ENCODE measurements around the gene PRR20G.

DNA sequence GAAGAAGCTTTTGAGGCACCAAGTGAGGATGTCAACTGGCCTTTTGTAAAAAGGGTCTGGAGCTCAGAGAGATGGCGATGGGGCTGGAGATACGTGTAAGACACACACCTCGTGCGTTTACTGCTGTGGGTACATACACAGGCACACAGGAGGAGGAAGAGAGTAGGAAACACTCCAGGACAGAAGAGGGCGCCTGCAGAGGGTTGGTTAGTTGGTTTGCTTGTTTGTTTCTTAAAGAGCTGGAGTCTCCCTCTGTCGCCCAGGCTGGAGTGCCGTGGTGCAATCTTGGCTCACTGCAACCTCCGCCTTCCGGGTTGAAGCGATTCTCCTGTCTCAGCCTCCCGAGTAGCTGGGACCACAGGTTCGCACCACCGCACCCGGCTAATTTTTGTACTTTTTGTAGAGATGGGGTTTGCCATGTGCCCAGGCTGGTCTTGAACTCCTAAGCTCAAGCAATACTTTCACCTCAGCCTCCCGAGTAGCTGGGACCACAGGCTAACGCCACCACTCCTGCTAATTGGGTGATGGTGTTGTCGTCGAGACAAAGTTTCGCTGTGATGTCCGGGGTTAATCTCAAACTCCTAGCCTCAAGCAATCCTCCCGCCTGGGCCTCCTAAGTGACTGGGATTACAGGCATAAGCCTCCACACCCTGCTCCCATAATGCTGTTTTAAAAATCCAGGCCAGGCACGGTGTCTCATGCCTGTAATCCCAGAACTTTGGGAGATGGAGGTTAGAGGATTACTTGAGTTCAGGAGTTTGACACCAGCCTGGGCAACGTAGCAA, 1.3 kb upstream of the PRR20G start:
- no peak for TF ChIP-seq EZH2phosphoT487 (IDR thresholded peaks at IDR 0.05; ENCODE audit: low read depth, severe bottlenecking, unreplicated experiment)
- TF ChIP-seq, protein P1, sequence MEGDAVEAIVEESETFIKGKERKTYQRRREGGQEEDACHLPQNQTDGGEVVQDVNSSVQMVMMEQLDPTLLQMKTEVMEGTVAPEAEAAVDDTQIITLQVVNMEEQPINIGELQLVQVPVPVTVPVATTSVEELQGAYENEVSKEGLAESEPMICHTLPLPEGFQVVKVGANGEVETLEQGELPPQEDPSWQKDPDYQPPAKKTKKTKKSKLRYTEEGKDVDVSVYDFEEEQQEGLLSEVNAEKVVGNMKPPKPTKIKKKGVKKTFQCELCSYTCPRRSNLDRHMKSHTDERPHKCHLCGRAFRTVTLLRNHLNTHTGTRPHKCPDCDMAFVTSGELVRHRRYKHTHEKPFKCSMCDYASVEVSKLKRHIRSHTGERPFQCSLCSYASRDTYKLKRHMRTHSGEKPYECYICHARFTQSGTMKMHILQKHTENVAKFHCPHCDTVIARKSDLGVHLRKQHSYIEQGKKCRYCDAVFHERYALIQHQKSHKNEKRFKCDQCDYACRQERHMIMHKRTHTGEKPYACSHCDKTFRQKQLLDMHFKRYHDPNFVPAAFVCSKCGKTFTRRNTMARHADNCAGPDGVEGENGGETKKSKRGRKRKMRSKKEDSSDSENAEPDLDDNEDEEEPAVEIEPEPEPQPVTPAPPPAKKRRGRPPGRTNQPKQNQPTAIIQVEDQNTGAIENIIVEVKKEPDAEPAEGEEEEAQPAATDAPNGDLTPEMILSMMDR (IDR thresholded peaks at IDR 0.05; ENCODE audit: poor library complexity) = no peak
- TF ChIP-seq EZH2 (IDR thresholded peaks at IDR 0.05; ENCODE audit: borderline replicate concordance) = no peak
